MM.1S (cell line): Measurements from ENCODE around the gene DEPDC7.

Experiments
- DNase-seq: peaks from one replicate; pipeline ENCODE4 v3.0.0-alpha.2; 2015
- H2AFZ ChIP-seq: fragments of 300-600 bp; sonication (generic); 2 replicates; pipeline ENCODE4 v1.6.0; 2016; ENCODE audit warnings: antibody characterized with exemption, low read length
- H3F3A ChIP-seq: fragments of 300-600 bp; sonication (generic); 2 replicates; pipeline ENCODE4 v1.6.1; 2016; ENCODE audit warnings: mild to moderate bottlenecking, antibody characterized with exemption, low read length, moderate library complexity, mixed read lengths; ENCODE audit not compliant: insufficient read depth
- H3K27ac ChIP-seq: fragments of 300-600 bp; sonication (generic); 2 replicates; pipeline ENCODE4 v1.5.1; 2016; ENCODE audit warnings: mild to moderate bottlenecking, low read length
- H3K27me3 ChIP-seq: fragments of 300-600 bp; sonication (generic); replicated peaks from 2 replicates; pipeline ENCODE4 v1.6.0; 2016; ENCODE audit warnings: low read length; ENCODE audit not compliant: insufficient read depth
- H3K36me3 ChIP-seq: fragments of 300-600 bp; sonication (generic); replicated peaks from 2 replicates; pipeline ENCODE4 v1.6.1; 2016; ENCODE audit warnings: mild to moderate bottlenecking, low read length, mixed read lengths; ENCODE audit not compliant: insufficient read depth
- H3K4me1 ChIP-seq: fragments of 300-600 bp; sonication (generic); 2 replicates; pipeline ENCODE4 v1.6.1; 2016; ENCODE audit warnings: low read length, mixed read lengths
- H3K4me2 ChIP-seq: fragments of 300-600 bp; sonication (generic); 2 replicates; pipeline ENCODE4 v1.6.0; 2016; ENCODE audit warnings: low read depth, low read length
- H3K4me3 ChIP-seq: fragments of 300-600 bp; sonication (generic); 2 replicates; pipeline ENCODE4 v1.5.1; 2016; ENCODE audit warnings: low read length, mixed read lengths
- H3K79me2 ChIP-seq: fragments of 300-600 bp; sonication (generic); 2 replicates; pipeline ENCODE4 v1.6.1; 2016; ENCODE audit warnings: mixed run types, low read length, mixed read lengths
- H3K9ac ChIP-seq: fragments of 300-600 bp; sonication (generic); 2 replicates; pipeline ENCODE4 v1.6.1; 2016; ENCODE audit warnings: low read length, mixed read lengths
- H3K9me2 ChIP-seq: fragments of 300-600 bp; sonication (generic); replicated peaks from 2 replicates; pipeline ENCODE4 v1.6.1; 2016; ENCODE audit warnings: mild to moderate bottlenecking, low read length, mixed read lengths; ENCODE audit not compliant: insufficient read depth
- H3K9me3 ChIP-seq: fragments of 300-600 bp; sonication (generic); replicated peaks from 2 replicates; pipeline ENCODE4 v1.6.1; 2016; ENCODE audit warnings: mild to moderate bottlenecking, low read length, mixed read lengths; ENCODE audit not compliant: insufficient read depth
- H4K20me1 ChIP-seq: fragments of 300-600 bp; sonication (generic); 2 replicates; pipeline ENCODE4 v1.6.1; 2016; ENCODE audit warnings: mild to moderate bottlenecking, low read length, moderate library complexity, mixed read lengths; ENCODE audit not compliant: insufficient read depth
- CTCF ChIP-seq: fragments of 300-600 bp; sonication (generic); IDR thresholded peaks from 2 replicates; pipeline ENCODE4 v1.5.1; 2016; ENCODE audit warnings: antibody characterized with exemption, low read length, mixed read lengths
- EZH2 ChIP-seq: fragments of 300-600 bp; sonication (generic); optimal IDR thresholded peaks from 2 replicates; pipeline ENCODE3; 2017; ENCODE audit warnings: low read depth, mild to moderate bottlenecking, antibody characterized with exemption, low read length, mixed read lengths
- EZH2phosphoT487 ChIP-seq: fragments of 300-600 bp; sonication (generic); IDR thresholded peaks from 2 replicates; pipeline ENCODE4 v1.6.1; 2018; ENCODE audit warnings: antibody characterized with exemption, low read length

The DEPDC7 gene

GRCh38 chr11:33040033-33040861, 24.6 kb downstream of the DEPDC7 start:
- Histone ChIP-seq H3K79me2 (peaks cover 6% of the 10 kb centered on the region; the same call in 1 of the 2 replicates), H3K36me3 (no peaks in the 10 kb centered on the region), H3K4me2 (peak overlapping the region; percentile 69), H3K9me2 (no peaks in the 10 kb centered on the region), H3K4me1 (peaks cover 5% of the 10 kb centered on the region; the same call in 1 of the 2 replicates), H3K27me3 (no peaks in the 10 kb centered on the region), H4K20me1 (no peaks in the 10 kb centered on the region), H2AFZ (peak overlapping the region; percentile 100), H3K27ac (peak overlapping the region; percentile 93; the same call in 1 of the 2 replicates), H3K9me3 (no peaks in the 10 kb centered on the region), H3K4me3 (peak overlapping the region; percentile 99), H3F3A (peaks cover 9% of the 10 kb centered on the region), H3K9ac (peak overlapping the region; percentile 97)
- TF ChIP-seq EZH2phosphoT487 (no peak), CTCF (no peak), EZH2 (no peak)
- peak; percentile 28 for DNase-seq

GRCh38 chr11:33040862-33041453, 25.3 kb downstream of the DEPDC7 start:
- peaks cover 5% of the 10 kb centered on the region; the same call in 1 of the 2 replicates for H3K4me1 ChIP-seq
- no peak overlapping the region; the same call in 1 of the 2 replicates for H3K9ac ChIP-seq
- DNase-seq: no peak
- H3K27me3 ChIP-seq: no peaks in the 10 kb centered on the region
- H3K9me3 ChIP-seq: no peaks in the 10 kb centered on the region
- H3F3A ChIP-seq: peaks cover 9% of the 10 kb centered on the region
- H3K27ac ChIP-seq: peak overlapping the region; percentile 93; the same call in 1 of the 2 replicates
- no peaks in the 10 kb centered on the region for H4K20me1 ChIP-seq
- H3K4me2 ChIP-seq: peak overlapping the region; percentile 69
- no peaks in the 10 kb centered on the region for H3K36me3 ChIP-seq
- peak overlapping the region; percentile 99; the same call in 1 of the 2 replicates for H3K4me3 ChIP-seq
- H3K79me2 ChIP-seq: peaks cover 6% of the 10 kb centered on the region; the same call in 1 of the 2 replicates
- TF ChIP-seq EZH2: no peak
- TF ChIP-seq EZH2phosphoT487: no peak
- no peak for TF ChIP-seq CTCF
- no peaks in the 10 kb centered on the region for H3K9me2 ChIP-seq
- no peak overlapping the region for H2AFZ ChIP-seq

GRCh38 chr11:33043221-33043830, 27.6 kb downstream of the DEPDC7 start:
- Histone ChIP-seq H3K4me3 (no peak overlapping the region), H3K4me1 (peaks cover 5% of the 10 kb centered on the region; the same call in 1 of the 2 replicates)
- no peak for TF ChIP-seq CTCF
- TF ChIP-seq EZH2: no peak
- TF ChIP-seq EZH2phosphoT487: no peak

More at GRCh38 chr11:33043221-33043830, 27.6 kb downstream of the DEPDC7 start:
- H3K9me3 ChIP-seq: no peaks in the 10 kb centered on the region
- no peak overlapping the region for H3K4me2 ChIP-seq
- peaks cover 6% of the 10 kb centered on the region; the same call in 1 of the 2 replicates for H3K79me2 ChIP-seq
- H3F3A ChIP-seq: peaks cover 9% of the 10 kb centered on the region
- no peak overlapping the region for H2AFZ ChIP-seq
- no peaks in the 10 kb centered on the region for H3K9me2 ChIP-seq
- no peak overlapping the region for H3K9ac ChIP-seq
- H3K36me3 ChIP-seq: no peaks in the 10 kb centered on the region
- H3K27me3 ChIP-seq: no peaks in the 10 kb centered on the region
- H3K27ac ChIP-seq: no peak overlapping the region
- DNase-seq: no peak
- H4K20me1 ChIP-seq: no peaks in the 10 kb centered on the region
